ENCODE results near the gene NFKBIE. TPM values are rescaled to one million over a fixed set of nuclear protein-coding genes. Genes with fewer than 3 reads are reported as not detected.

NFKBIE gene
- total RNA-seq, 2 experiments from 2014 or later = 24.5 to 37.7 TPM

GRCh38 chr6:44219815-44220784 lies 45.3 kb downstream of the NFKBIE start:
- DNase-seq = no peak
- CTCF ChIA-PET = interaction anchor here (1.1 to 6.8 kb wide), 6 partner anchors 8 to 39 kb away, joined by 3 to 88 read pairs (median 5); partner anchors contain the start of gene SLC35B2
- Mint-ChIP-seq H3K9me3 (ENCODE audit: low read depth) (no peaks in the 10 kb centered on the region), H3K36me3 (no peaks in the 10 kb centered on the region), H3K4me1 (peaks cover 31% of the 10 kb centered on the region), H3K27ac (no peak overlapping the region), H3K27me3 (peaks cover 11% of the 10 kb centered on the region), H3K4me3 (no peak overlapping the region)
- no peak for ATAC-seq

- Mint-ChIP-seq H3K9me3 (ENCODE audit: low read depth) (no peaks in the 10 kb centered on the region), H3K27ac (no peak overlapping the region), H3K4me3 (no peak overlapping the region), H3K4me1 (peaks cover 23% of the 10 kb centered on the region), H3K36me3 (no peaks in the 10 kb centered on the region), H3K27me3 (peaks cover 12% of the 10 kb centered on the region)
- DNase-seq (no peak), ATAC-seq (no peak)
- CTCF ChIA-PET = interaction anchor here (1.1 to 1.8 kb wide), 4 partner anchors 15 to 38 kb away, joined by 3 to 6 read pairs (median 5); partner anchors contain the start of gene SLC35B2
These were observed 46.1 kb downstream of the NFKBIE start for GRCh38 chr6:44219053-44219814.

- ATAC-seq (no peak), DNase-seq (no peak)
- CTCF ChIA-PET = interaction anchor here (1.8 kb wide), 1 partner anchor 17 kb away, joined by 5 read pairs; no protein-coding TSS in a partner anchor
- H3K27me3 Mint-ChIP-seq = peaks cover 15% of the 10 kb centered on the region
- H3K4me3 Mint-ChIP-seq = no peak overlapping the region
- H3K36me3 Mint-ChIP-seq = no peaks in the 10 kb centered on the region
- H3K4me1 Mint-ChIP-seq = peaks cover 13% of the 10 kb centered on the region
- H3K9me3 Mint-ChIP-seq (ENCODE audit: low read depth) = no peaks in the 10 kb centered on the region
- H3K27ac Mint-ChIP-seq = no peak overlapping the region
These were observed 47.8 kb downstream of the NFKBIE start for GRCh38 chr6:44217332-44218143.

- CTCF ChIA-PET = interaction anchor here (0.7 to 1.4 kb wide), 2 partner anchors 18 to 120 kb away, joined by 3 read pairs; no protein-coding TSS in a partner anchor
- ATAC-seq = no peak
- no peak within 1 kb of the TSS for H3K4me3 Mint-ChIP-seq
- DNase-seq = no peak
- H3K36me3 Mint-ChIP-seq = no peaks in the 10 kb centered on the region
- H3K4me1 Mint-ChIP-seq = peaks cover 12% of the 10 kb centered on the region
- peaks cover 18% of the 10 kb centered on the region for H3K27me3 Mint-ChIP-seq
- no peak within 1 kb of the TSS for H3K27ac Mint-ChIP-seq
- no peaks in the 10 kb centered on the region for H3K9me3 Mint-ChIP-seq (ENCODE audit: low read depth)
These were observed 48.5 kb downstream of the NFKBIE start, which contains the start of gene MYMX for GRCh38 chr6:44216677-44217331. Gene MYMX, plus strand, starts transcription at chr6:44216926. Its CDS starts 546 bp downstream, at chr6:44217472.

- no peak overlapping the region for H3K27ac Mint-ChIP-seq
- DNase-seq (no peak), ATAC-seq (no peak)
- no peaks in the 10 kb centered on the region for H3K36me3 Mint-ChIP-seq
- no peak overlapping the region for H3K4me3 Mint-ChIP-seq
- peaks cover 3% of the 10 kb centered on the region for H3K4me1 Mint-ChIP-seq
- CTCF ChIA-PET = interaction anchor here (1.2 to 1.5 kb wide), 2 partner anchors 9 to 42 kb away, joined by 3 to 4 read pairs; partner anchors contain the start of gene SLC29A1
- H3K9me3 Mint-ChIP-seq (ENCODE audit: low read depth) = no peaks in the 10 kb centered on the region
- peaks cover 26% of the 10 kb centered on the region for H3K27me3 Mint-ChIP-seq
These were observed 51.0 kb downstream of the NFKBIE start for GRCh38 chr6:44214307-44214706.

GRCh38 chr6:44211284-44211683 lies 54.1 kb downstream of the NFKBIE start:
- ATAC-seq (no peak), DNase-seq (no peak)
- H3K27me3 Mint-ChIP-seq = peaks cover 24% of the 10 kb centered on the region
- no peaks in the 10 kb centered on the region for H3K9me3 Mint-ChIP-seq (ENCODE audit: low read depth)
- H3K4me1 Mint-ChIP-seq = no peaks in the 10 kb centered on the region
- CTCF ChIA-PET = no interaction called here
- H3K36me3 Mint-ChIP-seq = no peaks in the 10 kb centered on the region
- H3K4me3 Mint-ChIP-seq = no peak overlapping the region
- no peak overlapping the region for H3K27ac Mint-ChIP-seq

Other genes starting within 250 kb of the NFKBIE start
- gene MRPL14, start 138.1 kb downstream of the NFKBIE start, total RNA-seq = 10 to 100 TPM; 45.8 to 47.5 TPM
- 10 to 100 TPM; 11.1 to 11.6 TPM for gene TMEM63B, start 138.0 kb downstream of the NFKBIE start, total RNA-seq
- gene CAPN11, start 106.7 kb downstream of the NFKBIE start, total RNA-seq = not detected
- gene MYMX, start 48.6 kb downstream of the NFKBIE start, total RNA-seq = not detected
- gene SLC29A1, start 42.0 kb downstream of the NFKBIE start, total RNA-seq = 10 to 100 TPM; 39.8 to 49.9 TPM
- 1,000 to 10,000 TPM in 1 of 2 experiments, 100 to 1,000 TPM in 1; 734 to 1,112 TPM for gene HSP90AB1, start 18.4 kb downstream of the NFKBIE start, total RNA-seq
- gene SLC35B2, start 8.0 kb downstream of the NFKBIE start, total RNA-seq = 10 to 100 TPM; 28.0 to 39.6 TPM
- gene TMEM151B, start 4.9 kb upstream of the NFKBIE start, total RNA-seq = under 1 TPM in 1 of 2 experiments, not detected in 1; 0.06 TPM
- 10 to 100 TPM; 21.1 to 23.7 TPM for gene AARS2, start 47.8 kb upstream of the NFKBIE start, total RNA-seq
- gene SPATS1, start 77.1 kb upstream of the NFKBIE start, total RNA-seq = not detected
- 10 to 100 TPM; 22.2 to 26.2 TPM for gene CDC5L, start 122.2 kb upstream of the NFKBIE start, total RNA-seq